GM21447 (cell line): ENCODE results near the gene LAPTM5.

ENCODE experiments used
- ATAC-seq: cut with Tn5 transposase; IDR thresholded peaks from one replicate; pipeline ENCODE4 v1.9.1; 2021; ENCODE audit not compliant: unreplicated experiment

The LAPTM5 gene

GRCh38 chr1:30787856-30788495, 30.4 kb upstream of the LAPTM5 start:
- ATAC-seq = no peak

GRCh38 chr1:30787266-30787665, 29.7 kb upstream of the LAPTM5 start:
- ATAC-seq = no peak

- ATAC-seq = no peak
Observed at GRCh38 chr1:30786264-30786991, 28.9 kb upstream of the LAPTM5 start.

GRCh38 chr1:30785714-30786113, 28.1 kb upstream of the LAPTM5 start:
- ATAC-seq = no peak

- no peak for ATAC-seq
Observed at GRCh38 chr1:30785181-30785580, 27.6 kb upstream of the LAPTM5 start.

- ATAC-seq = no peak
Observed at GRCh38 chr1:30783256-30783915, 25.8 kb upstream of the LAPTM5 start.

GRCh38 chr1:30782361-30783255, 25.0 kb upstream of the LAPTM5 start:
- peak; percentile 58 for ATAC-seq

- no peak for ATAC-seq
Observed at GRCh38 chr1:30781906-30782305, 24.3 kb upstream of the LAPTM5 start.

- no peak for ATAC-seq
Observed at GRCh38 chr1:30780409-30780808, 22.8 kb upstream of the LAPTM5 start.

GRCh38 chr1:30779294-30780071, 21.9 kb upstream of the LAPTM5 start:
- peak; percentile 75 for ATAC-seq

- no peak for ATAC-seq
Observed at GRCh38 chr1:30778979-30779293, 21.4 kb upstream of the LAPTM5 start.

- no peak for ATAC-seq
Observed at GRCh38 chr1:30778154-30778978, 20.8 kb upstream of the LAPTM5 start.

GRCh38 chr1:30777904-30778153, 20.3 kb upstream of the LAPTM5 start:
- ATAC-seq = no peak

- no peak for ATAC-seq
Observed at GRCh38 chr1:30777060-30777903, 19.7 kb upstream of the LAPTM5 start.

- no peak for ATAC-seq
Observed at GRCh38 chr1:30776097-30777059, 18.8 kb upstream of the LAPTM5 start.

- no peak for ATAC-seq
Observed at GRCh38 chr1:30775433-30775975, 17.9 kb upstream of the LAPTM5 start.

- no peak for ATAC-seq
Observed at GRCh38 chr1:30774550-30775432, 17.2 kb upstream of the LAPTM5 start.
